ENCODE data around the gene MROH9. TPM values are rescaled to one million over a fixed set of nuclear protein-coding genes. Genes with fewer than 3 reads are reported as not detected.

MROH9 gene
- total RNA-seq: not detected in 2 replicates

GRCh38 chr1:170935231-170935630, at the start of gene MROH9:
TSS of gene MROH9 (plus strand) at chr1:170935534. CDS start at chr1:170945557, 10,023 bp downstream.

GRCh38 chr1:171090604-171091003, 155.3 kb downstream of the MROH9 start, which contains the start of gene FMO3:
TSS of gene FMO3 (plus strand) at chr1:171090905. CDS start at chr1:171092659, 1,754 bp downstream.

Other genes starting within 250 kb of the MROH9 start
- gene FMO3, start 155.4 kb downstream of the MROH9 start, total RNA-seq: 0.28 TPM in 1 of 2 replicates, not detected in the other
- 0.47 TPM in 1 of 2 replicates, not detected in the other for gene FMO2, start 249.8 kb downstream of the MROH9 start, total RNA-seq